ENCODE data around the gene RET.

DNA sequence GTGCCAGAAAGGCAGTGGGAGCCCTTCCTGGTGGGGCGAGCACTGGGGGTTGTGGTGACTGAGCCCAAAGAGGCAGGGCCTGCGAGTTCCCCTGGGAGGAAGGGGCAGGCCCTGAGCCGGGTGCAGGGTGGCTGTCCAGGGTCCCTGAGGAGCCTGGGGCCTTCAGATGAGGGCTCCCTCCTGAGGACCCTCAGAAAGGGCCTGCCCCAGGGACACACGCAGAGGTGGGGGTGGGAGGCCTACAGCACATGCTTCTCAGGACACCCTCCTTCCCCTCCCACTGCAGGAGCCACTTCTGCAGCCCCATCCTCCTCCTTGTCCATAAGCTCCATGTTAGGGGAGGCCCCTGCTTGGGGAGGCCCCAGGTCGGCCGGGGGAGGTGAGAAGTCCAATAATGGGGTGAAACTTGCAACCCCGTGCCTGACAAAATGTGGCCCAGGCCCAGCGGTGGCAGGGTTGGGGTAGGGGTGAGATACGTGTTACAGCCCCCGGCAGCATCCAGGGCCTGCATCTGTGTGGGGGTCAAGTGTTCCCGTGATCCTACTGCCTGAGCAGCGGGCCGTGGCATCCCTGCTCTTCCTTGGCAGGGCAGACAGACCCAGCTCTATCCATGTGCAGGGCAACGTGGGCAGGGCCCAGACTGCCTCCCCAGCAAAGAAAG is 31.8 kb upstream of the RET start:
- no peak for TF ChIP-seq POLR2AphosphoS5 (IDR thresholded peaks at IDR 0.05; ENCODE audit: borderline replicate concordance, low read depth, low read length)
- TF ChIP-seq EZH2 (IDR thresholded peaks at IDR 0.05): no peak
